CD4-positive, alpha-beta memory T cell (primary cell): ENCODE data around the gene MAPK8IP2. TPM values are rescaled to one million over a fixed set of nuclear protein-coding genes. Genes with fewer than 3 reads are reported as not detected.

ENCODE experiments used
- CTCF ChIA-PET: fragments of 350-600 bp; sonication (Branson Sonifier 250); formaldehyde crosslinking; loops from one replicate; lab custom pipeline; 2021; ENCODE audit warnings: inconsistent platforms; ENCODE audit not compliant: partially characterized antibody; lab: Charles Lee
- POLR2A ChIA-PET: fragments of 350-600 bp; sonication (Branson Sonifier 250); formaldehyde crosslinking; loops from one replicate; lab custom pipeline; 2021; ENCODE audit not compliant: partially characterized antibody; lab: Charles Lee
- DNase-seq, 5 donors: peaks; one replicate each; pipeline versions ENCODE4 v3.0.0 to v3.0.0-alpha.2; 2020 to 2022; ENCODE audit warnings: mixed read lengths in 1 of 5
- H3K27ac ChIP-seq: one replicate; pipeline ENCODE4 v1.7.0; 2013; ENCODE audit warnings: low read depth, low read length
- H3K27me3 ChIP-seq: 2 replicates; pipeline ENCODE4 v1.7.0; 2013; ENCODE audit warnings: mild to moderate bottlenecking, low read length, moderate library complexity; ENCODE audit not compliant: insufficient read depth
- H3K36me3 ChIP-seq: 2 replicates; pipeline ENCODE4 v1.7.0; 2013; ENCODE audit warnings: mild to moderate bottlenecking, low read length, moderate library complexity; ENCODE audit not compliant: insufficient read depth
- H3K4me1 ChIP-seq: 2 replicates; pipeline ENCODE4 v1.7.0; 2013; ENCODE audit warnings: mild to moderate bottlenecking, low read length, moderate library complexity; ENCODE audit not compliant: insufficient read depth
- H3K4me3 ChIP-seq, 2 donors: one replicate each; pipeline ENCODE4 v1.7.0; 2013; ENCODE audit warnings: low read length in 2 of 2, mild to moderate bottlenecking in 1 of 2
- H3K9me3 ChIP-seq, 2 donors: one replicate each; pipeline ENCODE4 v1.7.0; 2013; ENCODE audit warnings: low read length in 2 of 2, control low read depth in 1 of 2; ENCODE audit not compliant: control insufficient read depth in 1 of 2
- H3K27ac Mint-ChIP-seq, 7 donors: one replicate each; pipeline ENCODE4 v1.8.0; 2020 to 2021; ENCODE audit warnings: mixed read lengths in 7 of 7, mild to moderate bottlenecking in 6 of 7, inconsistent platforms in 3 of 7, moderate library complexity in 3 of 7
- H3K27me3 Mint-ChIP-seq, 2 donors: one replicate each; pipeline ENCODE4 v1.8.0; 2020 to 2021; ENCODE audit warnings: mixed read lengths in 2 of 2
- H3K36me3 Mint-ChIP-seq, 2 donors: one replicate each; pipeline ENCODE4 v1.8.0; 2020 to 2021; ENCODE audit warnings: mixed read lengths in 2 of 2, inconsistent platforms in 1 of 2, mild to moderate bottlenecking in 1 of 2
- H3K4me1 Mint-ChIP-seq, 4 donors: one replicate each; pipeline ENCODE4 v1.8.0; 2020 to 2021; ENCODE audit warnings: mixed read lengths in 4 of 4, mild to moderate bottlenecking in 1 of 4
- H3K4me3 Mint-ChIP-seq, 8 donors: one replicate each; pipeline ENCODE4 v1.8.0; 2020 to 2021; ENCODE audit warnings: mixed read lengths in 8 of 8, mild to moderate bottlenecking in 7 of 8, moderate library complexity in 6 of 8, inconsistent platforms in 3 of 8
- H3K9me3 Mint-ChIP-seq, 8 donors: one replicate each; pipeline ENCODE4 v1.8.0; 2020 to 2021; ENCODE audit warnings: mixed read lengths in 8 of 8, mild to moderate bottlenecking in 5 of 8, inconsistent platforms in 3 of 8, moderate library complexity in 1 of 8
- intact Hi-C: fragments of 100-400 bp; cut with micrococcal nuclease; formaldehyde crosslinking; loops from one replicate; pipeline ENCODE4 v1.15.1; 2023
- polyA plus RNA-seq, 2 donors: library from polyadenylated mRNA; unstranded; fragments of 300-500 nt; fragmentation: Illumina TruSeq; gene quantifications; one replicate each; pipeline ENCODE4 v1.2.3, GENCODE V29; 2021
- total RNA-seq, 2 experiments: library from RNA; stranded (reverse); gene quantifications; one replicate each; pipeline ENCODE4 v1.2.3, GENCODE V29; 2021

The MAPK8IP2 gene
- total and polyA plus RNA-seq, 4 experiments from 2014 or later: 0.22 to 0.49 TPM; not detected in 2

DNA sequence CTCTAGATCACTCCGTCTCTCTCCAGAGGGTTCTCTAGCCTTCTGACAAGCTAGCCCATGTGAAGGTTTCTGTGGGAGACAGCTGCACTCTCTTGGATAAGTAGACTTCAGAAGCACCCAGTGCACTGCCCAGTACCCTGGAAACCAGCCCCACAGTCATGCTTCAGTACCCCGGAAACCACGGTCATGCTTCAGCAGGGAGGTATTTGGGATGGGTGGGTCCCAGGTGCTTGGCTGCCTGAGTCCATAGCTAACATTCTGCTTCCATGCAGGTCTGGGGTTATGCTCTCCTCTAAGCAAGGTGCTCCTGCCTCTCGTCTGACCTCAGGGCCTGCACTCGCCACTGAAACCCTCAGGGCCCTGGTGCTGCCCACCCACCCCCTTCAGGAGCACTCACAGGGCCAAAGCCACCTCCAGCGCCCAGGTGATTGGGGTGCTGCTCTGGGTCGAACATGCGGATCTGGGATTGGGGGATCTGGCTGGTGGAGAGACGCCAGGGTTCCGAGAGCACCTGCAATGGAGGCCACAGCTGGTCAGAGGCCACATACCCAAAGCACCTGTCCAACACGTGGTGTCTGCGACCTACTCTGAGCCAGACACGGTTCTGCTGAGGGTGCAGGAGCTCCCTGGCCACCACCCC, 30.6 kb upstream of the MAPK8IP2 start:
- DNase-seq: no peak
- no peaks in the 10 kb centered on the region for H3K4me1 Mint-ChIP-seq
- POLR2A ChIA-PET: interaction anchor here (1.0 to 1.5 kb wide), 2 partner anchors 25 to 44 kb away, joined by 4 read pairs; partner anchors contain the start of gene SCO2
- peaks cover 20 to 24% of the 10 kb centered on the region in 2 donors for H3K36me3 Mint-ChIP-seq
- no peak overlapping the region for H3K27ac ChIP-seq
- no peaks in the 10 kb centered on the region for H3K27me3 Mint-ChIP-seq
- no peaks in the 10 kb centered on the region for H3K4me1 ChIP-seq
- H3K9me3 Mint-ChIP-seq: no peaks in the 10 kb centered on the region
- no peaks in the 10 kb centered on the region for H3K27me3 ChIP-seq
- no peak overlapping the region for H3K4me3 ChIP-seq
- H3K27ac Mint-ChIP-seq: no peak overlapping the region
- no peaks in the 10 kb centered on the region for H3K9me3 ChIP-seq
- no peak overlapping the region for H3K4me3 Mint-ChIP-seq
- CTCF ChIA-PET: interaction anchor here (1.0 kb wide), 1 partner anchor 45 kb away, joined by 3 read pairs; the partner anchor contains the start of gene SCO2
- intact Hi-C loops: no loop called here
- peaks cover 25% of the 10 kb centered on the region for H3K36me3 ChIP-seq

DNA sequence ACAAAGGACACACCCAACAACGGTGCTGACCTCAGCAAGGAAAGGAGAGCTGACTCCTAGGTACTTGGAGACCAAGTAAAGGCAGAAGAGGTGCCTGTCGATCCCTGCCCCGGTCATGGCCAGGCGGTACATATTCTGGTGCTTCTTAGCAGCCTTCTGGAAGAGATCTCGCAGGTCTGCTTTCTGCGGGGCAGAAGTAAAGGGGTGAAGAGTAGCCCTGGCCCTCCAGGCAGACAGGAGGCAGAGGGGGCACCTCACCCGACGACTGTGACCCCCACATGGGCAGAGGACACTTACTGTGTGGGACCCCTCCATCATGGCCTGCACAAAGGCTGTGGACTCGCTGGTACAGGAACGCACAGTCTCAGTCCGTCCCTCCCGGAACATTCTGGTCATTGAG, 29.7 kb upstream of the MAPK8IP2 start:
- no peaks in the 10 kb centered on the region for H3K27me3 ChIP-seq
- Mint-ChIP-seq H3K4me1 (peaks cover 0 to under 1% (median 0%) of the 10 kb centered on the region in 4 donors), H3K9me3 (no peaks in the 10 kb centered on the region), H3K27ac (no peak overlapping the region), H3K27me3 (no peaks in the 10 kb centered on the region), H3K4me3 (no peak overlapping the region), H3K36me3 (peaks cover 20 to 24% of the 10 kb centered on the region in 2 donors)
- H3K36me3 ChIP-seq: peaks cover 25% of the 10 kb centered on the region
- H3K4me1 ChIP-seq: no peaks in the 10 kb centered on the region
- intact Hi-C loops: no loop called here
- ChIA-PET CTCF (no interaction called here), POLR2A (interaction anchor here (1.0 to 1.5 kb wide), 2 partner anchors 26 to 45 kb away, joined by 4 read pairs; partner anchors contain the start of gene SCO2)
- no peak for DNase-seq
- H3K27ac ChIP-seq: no peak overlapping the region
- H3K4me3 ChIP-seq: no peak overlapping the region
- H3K9me3 ChIP-seq: no peaks in the 10 kb centered on the region

DNA sequence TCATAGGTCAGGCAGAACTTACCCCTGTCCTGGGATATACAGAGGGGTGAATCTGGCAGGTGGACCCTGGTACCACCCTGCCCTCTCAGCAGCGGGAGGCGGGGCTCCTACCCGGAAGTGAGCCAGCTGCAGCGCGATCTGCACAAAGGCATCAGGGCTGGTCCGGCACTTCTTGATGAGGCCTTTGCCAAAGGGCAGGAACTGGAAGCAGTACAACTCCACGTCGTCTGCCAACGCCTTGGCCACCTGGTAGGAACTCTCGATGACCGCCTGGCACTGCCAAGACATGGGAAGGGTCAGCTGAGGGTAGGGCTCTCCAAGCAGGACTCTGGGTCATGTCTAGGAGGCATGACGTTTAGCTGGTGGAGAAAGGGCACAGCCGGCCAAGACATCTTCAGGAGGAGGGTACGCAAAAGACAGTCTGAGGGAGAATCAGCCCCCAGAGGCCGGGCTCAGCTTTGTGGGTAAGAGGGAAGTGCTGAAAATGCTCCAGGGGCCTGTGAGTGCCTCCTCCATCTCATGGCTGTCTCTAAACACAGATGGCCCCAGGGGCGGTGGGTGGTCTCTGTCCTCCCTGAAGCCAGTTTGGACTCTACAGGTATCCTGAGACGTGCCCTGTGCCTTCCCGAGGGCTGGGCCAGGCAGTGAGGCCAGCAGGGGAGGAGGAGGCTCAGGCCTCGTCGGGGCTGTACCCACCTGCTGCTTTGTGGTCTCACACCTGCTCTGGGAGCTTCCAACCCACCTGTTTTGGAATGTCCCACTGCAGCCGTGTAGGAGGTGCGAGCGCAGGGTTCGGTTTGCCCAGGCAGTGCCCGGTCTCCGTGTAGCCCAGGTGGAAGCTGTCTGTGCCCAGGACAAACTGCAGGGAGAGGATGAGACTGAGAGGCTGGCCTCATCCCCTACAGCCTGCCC, 29.1 kb upstream of the MAPK8IP2 start:
- Mint-ChIP-seq H3K4me1 (peaks cover 0 to 5% (median 0%) of the 10 kb centered on the region in 4 donors), H3K27me3 (no peaks in the 10 kb centered on the region), H3K9me3 (no peaks in the 10 kb centered on the region), H3K27ac (no peak overlapping the region), H3K36me3 (peaks cover 20 to 28% of the 10 kb centered on the region in 2 donors), H3K4me3 (no peak overlapping the region)
- Histone ChIP-seq H3K27me3 (no peaks in the 10 kb centered on the region), H3K4me1 (no peaks in the 10 kb centered on the region), H3K36me3 (peaks cover 25% of the 10 kb centered on the region), H3K27ac (no peak overlapping the region), H3K4me3 (no peak overlapping the region), H3K9me3 (no peaks in the 10 kb centered on the region)
- ChIA-PET CTCF (interaction anchor here (0.9 to 1.5 kb wide), 3 partner anchors 23 to 46 kb away, joined by 3 to 4 read pairs (median 4); partner anchors contain the start of gene SCO2), POLR2A (interaction anchor here (1.2 to 1.5 kb wide), 3 partner anchors 11 to 64 kb away, joined by 3 to 4 read pairs (median 3); partner anchors contain the start of genes CHKB, LMF2 and NCAPH2)
- no peak for DNase-seq
- intact Hi-C loops: no loop called here

DNA sequence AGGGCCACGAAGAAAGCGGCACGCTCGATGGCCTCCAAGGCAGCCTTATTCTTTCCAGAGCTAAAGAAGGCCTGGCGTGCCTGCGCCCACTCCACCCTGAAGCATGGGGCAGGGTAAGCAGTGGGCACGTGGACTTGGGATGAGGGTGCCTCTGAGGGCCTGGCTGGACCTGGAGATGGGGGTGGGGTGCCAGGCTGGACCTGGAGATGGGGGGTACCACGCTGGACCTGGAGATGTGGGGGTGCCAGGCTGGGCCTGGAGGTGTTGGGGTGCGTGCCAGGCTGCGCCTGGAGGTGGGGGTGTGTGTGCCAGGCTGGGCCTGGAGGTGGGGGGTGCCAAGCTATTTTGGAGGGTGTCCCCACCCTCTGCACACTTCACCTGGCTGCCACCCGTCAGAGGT, 27.6 kb upstream of the MAPK8IP2 start:
- intact Hi-C loops: no loop called here
- H3K36me3 ChIP-seq: peaks cover 25% of the 10 kb centered on the region
- H3K4me3 ChIP-seq: no peak overlapping the region
- ChIA-PET CTCF (interaction anchor here (0.9 to 1.5 kb wide), 3 partner anchors 10 to 33 kb away, joined by 3 to 4 read pairs (median 3); partner anchors contain the start of gene SYCE3), POLR2A (interaction anchor here (1.0 to 1.4 kb wide), 4 partner anchors 10 to 65 kb away, joined by 3 read pairs; partner anchors contain the start of genes LMF2, NCAPH2 and SYCE3)
- Mint-ChIP-seq H3K27ac (no peak overlapping the region), H3K9me3 (no peaks in the 10 kb centered on the region), H3K27me3 (no peaks in the 10 kb centered on the region), H3K4me1 (peaks cover 0 to 10% (median 5%) of the 10 kb centered on the region in 4 donors), H3K36me3 (peaks cover 21 to 31% of the 10 kb centered on the region in 2 donors), H3K4me3 (no peak overlapping the region)
- H3K4me1 ChIP-seq: peaks cover 4% of the 10 kb centered on the region
- H3K27me3 ChIP-seq: no peaks in the 10 kb centered on the region
- no peak overlapping the region for H3K27ac ChIP-seq
- no peaks in the 10 kb centered on the region for H3K9me3 ChIP-seq
- DNase-seq: no peak

DNA sequence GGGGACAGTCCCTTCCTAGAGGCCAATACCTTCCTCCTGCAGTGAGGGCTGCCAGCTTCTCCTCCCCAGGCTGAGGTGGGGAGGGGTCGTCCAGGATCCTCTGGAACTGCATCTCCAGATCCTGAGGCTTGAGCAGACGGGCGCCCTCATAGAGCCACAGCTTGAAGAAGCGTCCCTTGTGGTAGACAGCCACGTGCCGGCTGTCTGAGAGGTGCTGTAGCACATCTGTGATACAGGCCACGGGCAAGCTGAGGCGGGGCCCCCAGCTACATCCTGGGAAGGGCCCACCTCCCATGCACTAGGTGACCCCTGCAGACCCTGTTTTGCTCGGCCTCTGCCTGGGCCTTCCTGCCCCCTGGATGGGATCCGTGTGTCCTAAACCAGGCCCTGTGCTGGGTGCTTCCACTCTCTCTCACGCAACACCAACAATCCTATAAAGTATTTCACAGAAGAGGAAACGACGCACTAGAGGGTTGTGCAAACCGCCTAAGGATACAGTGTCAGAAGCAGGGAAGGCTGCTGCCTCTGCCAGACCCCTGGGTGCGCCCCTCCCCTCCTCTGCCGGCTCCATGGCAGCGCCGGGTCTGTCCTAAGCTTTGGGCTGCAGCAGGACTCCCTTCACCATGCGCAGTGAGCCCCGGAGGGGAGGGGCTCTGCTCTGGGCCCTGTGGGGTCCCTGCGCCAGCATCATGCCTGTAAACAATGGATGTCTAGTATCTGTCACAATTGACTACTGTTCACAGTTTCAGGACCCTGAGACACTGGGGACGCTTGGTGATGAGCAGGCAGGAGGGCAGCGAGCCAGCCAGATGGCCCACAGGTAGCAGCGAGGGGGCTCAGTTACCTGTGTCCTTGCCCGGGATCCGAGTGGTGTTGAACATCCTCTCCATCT, 26.9 kb upstream of the MAPK8IP2 start:
- no peaks in the 10 kb centered on the region for H3K9me3 Mint-ChIP-seq
- H3K27ac Mint-ChIP-seq: no peak overlapping the region
- no peaks in the 10 kb centered on the region for H3K27me3 Mint-ChIP-seq
- ChIA-PET CTCF (interaction anchor here (1.4 kb wide), 1 partner anchor 11 kb away, joined by 3 read pairs; the partner anchor contains the start of gene SYCE3), POLR2A (interaction anchor here (1.0 to 1.4 kb wide), 3 partner anchors 10 to 34 kb away, joined by 3 read pairs; partner anchors contain the start of gene SYCE3)
- H3K4me3 ChIP-seq: no peak overlapping the region
- H3K4me3 Mint-ChIP-seq: no peak overlapping the region
- no peaks in the 10 kb centered on the region for H3K27me3 ChIP-seq
- H3K4me1 Mint-ChIP-seq: peaks cover 0 to 10% (median 5%) of the 10 kb centered on the region in 4 donors
- H3K36me3 Mint-ChIP-seq: peaks cover 18 to 28% of the 10 kb centered on the region in 2 donors
- intact Hi-C loops: no loop called here
- DNase-seq: no peak
- peaks cover 22% of the 10 kb centered on the region for H3K36me3 ChIP-seq
- no peak overlapping the region for H3K27ac ChIP-seq
- H3K4me1 ChIP-seq: peaks cover 4% of the 10 kb centered on the region
- no peaks in the 10 kb centered on the region for H3K9me3 ChIP-seq

DNA sequence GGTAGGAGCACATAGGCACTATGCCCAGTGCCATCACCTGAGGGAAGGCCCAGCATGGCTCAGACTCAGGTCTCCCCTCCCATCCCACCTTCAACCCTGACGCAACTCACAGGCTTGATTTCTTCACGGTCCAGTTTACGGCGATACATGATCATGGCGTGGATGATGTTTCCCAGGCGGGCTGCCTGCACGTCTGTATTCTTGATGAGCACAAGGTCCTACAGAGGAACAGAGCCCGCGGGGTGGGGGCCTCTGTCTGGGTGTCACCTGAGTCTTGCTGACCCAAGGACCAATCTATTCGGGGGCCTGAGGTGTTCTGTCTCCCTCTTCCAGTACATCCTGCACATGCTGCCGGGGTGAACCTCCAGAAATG, 26.2 kb upstream of the MAPK8IP2 start:
- DNase-seq: no peak
- Histone ChIP-seq H3K9me3 (no peaks in the 10 kb centered on the region), H3K4me1 (peaks cover 4% of the 10 kb centered on the region), H3K36me3 (peaks cover 17% of the 10 kb centered on the region), H3K27ac (no peak overlapping the region), H3K27me3 (no peaks in the 10 kb centered on the region), H3K4me3 (no peak overlapping the region)
- intact Hi-C loops: no loop called here
- peaks cover 0 to 12% (median 5%) of the 10 kb centered on the region in 4 donors for H3K4me1 Mint-ChIP-seq
- peaks cover 15 to 24% of the 10 kb centered on the region in 2 donors for H3K36me3 Mint-ChIP-seq
- no peak overlapping the region for H3K27ac Mint-ChIP-seq
- ChIA-PET POLR2A (interaction anchor here (1.9 kb wide), 1 partner anchor 35 kb away, joined by 6 read pairs; no protein-coding TSS in a partner anchor), CTCF (interaction anchor here (1.0 to 1.2 kb wide), 2 partner anchors 11 to 102 kb away, joined by 4 read pairs; partner anchors contain the start of gene SYCE3)
- H3K9me3 Mint-ChIP-seq: no peaks in the 10 kb centered on the region
- H3K27me3 Mint-ChIP-seq: no peaks in the 10 kb centered on the region
- no peak overlapping the region for H3K4me3 Mint-ChIP-seq
